Adrenal gland (tissue), 5 donors: ENCODE data around the gene SNX8.

Experiments
- POLR2A ChIP-seq, 2 donors: fragments of 450-650 bp; IDR thresholded peaks; one replicate each; pipeline ENCODE4 v1.6.1; 2017; ENCODE audit warnings: antibody characterized with exemption in 2 of 2, mild to moderate bottlenecking in 2 of 2, moderate library complexity in 1 of 2
- TF ChIP-seq, protein P1 (sequence below), 6 experiments: fragments of 450-650 bp in 4 of 6; fragments of 200-600 bp in 2 of 6; sonication (generic) in 1 of 6; IDR thresholded peaks; 1 replicate in 5 of 6; 2 replicates in 1 of 6; pipeline versions ENCODE4 v1.5.1 to v1.8.0; 2016 to 2021; ENCODE audit warnings: antibody characterized with exemption in 6 of 6, mild to moderate bottlenecking in 2 of 6, moderate library complexity in 1 of 6
- donor health status: DM: no; HTN: no; CAD: no.

DNA sequence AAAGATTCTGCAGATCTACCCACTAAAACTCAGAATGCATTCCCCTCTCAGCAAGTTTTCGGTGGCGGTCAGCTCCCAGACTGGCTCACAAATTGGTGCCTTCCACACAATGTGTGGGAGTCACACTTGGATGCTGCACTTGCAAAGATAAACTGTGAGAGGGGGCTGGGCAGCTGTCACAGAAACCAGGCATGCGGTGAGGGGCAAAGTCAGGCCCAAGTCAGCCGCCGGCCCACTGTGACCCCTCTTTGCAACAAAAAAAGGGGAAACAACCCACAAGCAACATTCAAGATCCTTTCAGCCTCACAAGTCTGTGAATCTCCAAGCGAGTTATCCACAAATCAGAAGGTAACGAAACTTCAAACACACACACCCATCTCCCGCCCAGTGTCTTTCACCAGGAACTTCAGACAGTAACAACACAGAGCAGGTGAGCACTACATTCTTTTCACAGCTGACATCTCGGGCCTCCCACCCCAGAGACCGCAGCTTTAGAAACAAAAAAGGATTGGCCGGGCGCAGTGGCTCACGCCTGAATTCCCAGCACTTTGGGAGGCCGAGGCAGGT, 32.0 kb downstream of the SNX8 start:
- TF ChIP-seq, protein P1, sequence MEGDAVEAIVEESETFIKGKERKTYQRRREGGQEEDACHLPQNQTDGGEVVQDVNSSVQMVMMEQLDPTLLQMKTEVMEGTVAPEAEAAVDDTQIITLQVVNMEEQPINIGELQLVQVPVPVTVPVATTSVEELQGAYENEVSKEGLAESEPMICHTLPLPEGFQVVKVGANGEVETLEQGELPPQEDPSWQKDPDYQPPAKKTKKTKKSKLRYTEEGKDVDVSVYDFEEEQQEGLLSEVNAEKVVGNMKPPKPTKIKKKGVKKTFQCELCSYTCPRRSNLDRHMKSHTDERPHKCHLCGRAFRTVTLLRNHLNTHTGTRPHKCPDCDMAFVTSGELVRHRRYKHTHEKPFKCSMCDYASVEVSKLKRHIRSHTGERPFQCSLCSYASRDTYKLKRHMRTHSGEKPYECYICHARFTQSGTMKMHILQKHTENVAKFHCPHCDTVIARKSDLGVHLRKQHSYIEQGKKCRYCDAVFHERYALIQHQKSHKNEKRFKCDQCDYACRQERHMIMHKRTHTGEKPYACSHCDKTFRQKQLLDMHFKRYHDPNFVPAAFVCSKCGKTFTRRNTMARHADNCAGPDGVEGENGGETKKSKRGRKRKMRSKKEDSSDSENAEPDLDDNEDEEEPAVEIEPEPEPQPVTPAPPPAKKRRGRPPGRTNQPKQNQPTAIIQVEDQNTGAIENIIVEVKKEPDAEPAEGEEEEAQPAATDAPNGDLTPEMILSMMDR (IDR thresholded peaks at IDR 0.05): no peak
- TF ChIP-seq POLR2A (IDR thresholded peaks at IDR 0.05): no peak
